Lower lobe of right lung (tissue), 2 donors: ENCODE results near the gene C17orf67. TPM values are rescaled to one million over a fixed set of nuclear protein-coding genes. Genes with fewer than 3 reads are reported as not detected.

Experiments used
- ATAC-seq, 2 donors: fragments of 200-7000 bp; cut with Tn5 transposase; one replicate each; pipeline ENCODE4 v1.9.1; 2020 to 2022; ENCODE audit warnings: mild to moderate bottlenecking in 2 of 2, moderate library complexity in 2 of 2
- DNase-seq: peaks from one replicate; pipeline ENCODE4 v3.0.0-alpha.2; 2020
- H3K27ac ChIP-seq: fragments of 200-600 bp; one replicate; pipeline ENCODE4 v1.8.0; 2022
- H3K27me3 ChIP-seq: fragments of 200-600 bp; one replicate; pipeline ENCODE4 v1.8.0; 2022; ENCODE audit warnings: low read depth
- H3K36me3 ChIP-seq: fragments of 200-600 bp; one replicate; pipeline ENCODE4 v1.8.0; 2022; ENCODE audit warnings: mild to moderate bottlenecking
- H3K4me1 ChIP-seq: fragments of 200-600 bp; one replicate; pipeline ENCODE4 v1.8.0; 2022
- H3K4me3 ChIP-seq: fragments of 200-600 bp; one replicate; pipeline ENCODE4 v1.8.0; 2022; ENCODE audit warnings: mild to moderate bottlenecking
- H3K9me3 ChIP-seq: fragments of 200-600 bp; one replicate; pipeline ENCODE4 v1.8.0; 2022
- intact Hi-C: fragments of 100-400 bp; cut with DNase I; formaldehyde crosslinking; loops from one replicate; pipeline ENCODE4 v1.11.0; 2022
- total RNA-seq: library from RNA; stranded (reverse); fragmentation: NEBNext Ultra II Directional; extraction: Animal tissue kit (Norgen Biotek cat#: 25700); gene quantifications from one replicate; pipeline ENCODE4 v1.2.1, GENCODE V29; 2021
- TF ChIP-seq, protein P1 (sequence below): fragments of 200-600 bp; IDR thresholded peaks from one replicate; pipeline ENCODE4 v1.8.0; 2022; ENCODE audit warnings: antibody characterized with exemption, mild to moderate bottlenecking
- donor health status: DM: no; HTN: yes; CAD: no; lungs with severe emphysema.

The C17orf67 gene
- total RNA-seq, 1 donor from 2014 or later = 3.6 TPM

DNA sequence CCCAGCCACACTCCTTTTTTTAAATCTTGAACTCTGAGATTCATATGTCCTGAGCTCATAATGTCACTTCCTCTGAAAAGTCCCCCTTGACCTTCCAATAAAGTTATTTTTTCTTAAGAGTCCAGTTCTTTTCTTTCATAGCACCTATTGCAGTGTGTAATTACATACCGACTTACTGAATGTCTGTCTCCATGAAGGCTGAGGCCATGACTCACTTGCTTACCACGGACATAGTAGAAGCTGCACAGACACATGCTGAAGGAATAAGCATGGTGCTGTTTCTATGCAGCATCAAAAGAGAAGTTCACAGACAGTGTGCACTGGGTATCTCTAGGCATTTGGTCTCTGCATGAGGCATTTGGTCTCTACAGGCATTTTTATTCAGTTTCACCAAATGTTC is 77.2 kb downstream of the C17orf67 start:
- intact Hi-C loops = no loop called here
- Histone ChIP-seq H3K27me3 (no peaks in the 10 kb centered on the region), H3K9me3 (no peaks in the 10 kb centered on the region), H3K4me3 (no peak overlapping the region), H3K36me3 (no peaks in the 10 kb centered on the region), H3K27ac (no peak overlapping the region), H3K4me1 (peaks cover 12% of the 10 kb centered on the region)
- no peak for ATAC-seq
- no peak for DNase-seq
- TF ChIP-seq, protein P1, sequence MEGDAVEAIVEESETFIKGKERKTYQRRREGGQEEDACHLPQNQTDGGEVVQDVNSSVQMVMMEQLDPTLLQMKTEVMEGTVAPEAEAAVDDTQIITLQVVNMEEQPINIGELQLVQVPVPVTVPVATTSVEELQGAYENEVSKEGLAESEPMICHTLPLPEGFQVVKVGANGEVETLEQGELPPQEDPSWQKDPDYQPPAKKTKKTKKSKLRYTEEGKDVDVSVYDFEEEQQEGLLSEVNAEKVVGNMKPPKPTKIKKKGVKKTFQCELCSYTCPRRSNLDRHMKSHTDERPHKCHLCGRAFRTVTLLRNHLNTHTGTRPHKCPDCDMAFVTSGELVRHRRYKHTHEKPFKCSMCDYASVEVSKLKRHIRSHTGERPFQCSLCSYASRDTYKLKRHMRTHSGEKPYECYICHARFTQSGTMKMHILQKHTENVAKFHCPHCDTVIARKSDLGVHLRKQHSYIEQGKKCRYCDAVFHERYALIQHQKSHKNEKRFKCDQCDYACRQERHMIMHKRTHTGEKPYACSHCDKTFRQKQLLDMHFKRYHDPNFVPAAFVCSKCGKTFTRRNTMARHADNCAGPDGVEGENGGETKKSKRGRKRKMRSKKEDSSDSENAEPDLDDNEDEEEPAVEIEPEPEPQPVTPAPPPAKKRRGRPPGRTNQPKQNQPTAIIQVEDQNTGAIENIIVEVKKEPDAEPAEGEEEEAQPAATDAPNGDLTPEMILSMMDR = no peak

DNA sequence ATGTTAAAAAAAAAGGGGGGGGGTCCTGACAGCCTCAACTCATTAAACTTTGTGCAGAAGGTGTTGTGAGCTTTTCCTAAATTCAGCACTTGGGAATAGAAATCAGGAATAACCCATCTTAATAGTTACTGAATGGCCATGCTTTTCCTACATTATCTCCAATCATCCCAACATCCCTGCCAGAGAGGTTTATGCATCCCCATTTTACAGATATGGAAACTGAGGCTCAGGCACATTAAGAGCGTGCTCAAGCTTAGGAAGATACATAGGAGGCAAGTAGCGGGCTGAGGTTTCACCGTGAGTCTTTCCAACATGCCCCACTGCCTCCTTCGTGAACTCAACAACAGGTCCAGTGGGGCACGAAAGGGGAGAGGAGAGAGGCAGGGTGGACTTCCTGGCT is 78.4 kb downstream of the C17orf67 start:
- DNase-seq = no peak
- no peak for ATAC-seq
- no peaks in the 10 kb centered on the region for H3K9me3 ChIP-seq
- H3K27me3 ChIP-seq = no peaks in the 10 kb centered on the region
- no peak overlapping the region for H3K4me3 ChIP-seq
- TF ChIP-seq, protein P1 = no peak
- H3K27ac ChIP-seq = no peak overlapping the region
- H3K36me3 ChIP-seq = no peaks in the 10 kb centered on the region
- intact Hi-C loops = no loop called here
- peaks cover 23% of the 10 kb centered on the region for H3K4me1 ChIP-seq

GRCh38 chr17:56754523-56755208 is 79.1 kb downstream of the C17orf67 start:
- no peak overlapping the region for H3K27ac ChIP-seq
- no peaks in the 10 kb centered on the region for H3K9me3 ChIP-seq
- TF ChIP-seq, protein P1 = no peak
- no peak overlapping the region for H3K4me3 ChIP-seq
- ATAC-seq (no peak), DNase-seq (no peak)
- H3K27me3 ChIP-seq = no peaks in the 10 kb centered on the region
- peaks cover 23% of the 10 kb centered on the region for H3K4me1 ChIP-seq
- intact Hi-C loops = no loop called here
- H3K36me3 ChIP-seq = no peaks in the 10 kb centered on the region

DNA sequence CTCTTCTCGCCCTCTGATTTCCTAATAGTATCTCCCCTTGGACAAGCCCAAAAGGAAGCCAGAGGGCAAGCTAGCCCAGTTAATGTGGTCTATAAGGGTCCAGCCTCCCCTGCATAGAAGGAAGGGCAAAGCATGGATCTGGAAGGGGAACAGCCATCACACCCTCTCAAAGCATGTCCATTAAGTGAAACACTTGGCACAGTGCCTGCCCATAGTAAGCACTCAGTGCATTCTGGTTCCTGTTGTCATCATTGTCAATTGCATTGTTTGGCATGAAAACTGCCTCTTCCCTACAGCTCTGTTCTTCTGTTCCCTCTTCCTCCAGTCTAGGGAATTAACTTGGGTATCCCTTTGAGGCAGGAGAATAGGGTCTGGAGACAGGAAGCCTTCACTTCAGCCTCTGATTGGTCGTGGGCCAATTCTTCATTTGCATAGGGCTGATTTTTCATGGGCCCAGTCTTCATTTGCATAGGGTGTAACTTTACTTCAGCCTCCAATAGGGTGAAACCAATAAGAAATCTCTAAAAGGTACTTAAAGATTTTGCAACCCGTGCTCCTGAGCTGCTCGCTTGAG is 81.4 kb downstream of the C17orf67 start:
- no peak overlapping the region for H3K27ac ChIP-seq
- peaks cover 23% of the 10 kb centered on the region for H3K4me1 ChIP-seq
- H3K27me3 ChIP-seq = no peaks in the 10 kb centered on the region
- intact Hi-C loops = no loop called here
- H3K36me3 ChIP-seq = no peaks in the 10 kb centered on the region
- ATAC-seq = no peak
- no peak overlapping the region for H3K4me3 ChIP-seq
- TF ChIP-seq, protein P1 = no peak
- H3K9me3 ChIP-seq = no peaks in the 10 kb centered on the region
- no peak for DNase-seq

DNA sequence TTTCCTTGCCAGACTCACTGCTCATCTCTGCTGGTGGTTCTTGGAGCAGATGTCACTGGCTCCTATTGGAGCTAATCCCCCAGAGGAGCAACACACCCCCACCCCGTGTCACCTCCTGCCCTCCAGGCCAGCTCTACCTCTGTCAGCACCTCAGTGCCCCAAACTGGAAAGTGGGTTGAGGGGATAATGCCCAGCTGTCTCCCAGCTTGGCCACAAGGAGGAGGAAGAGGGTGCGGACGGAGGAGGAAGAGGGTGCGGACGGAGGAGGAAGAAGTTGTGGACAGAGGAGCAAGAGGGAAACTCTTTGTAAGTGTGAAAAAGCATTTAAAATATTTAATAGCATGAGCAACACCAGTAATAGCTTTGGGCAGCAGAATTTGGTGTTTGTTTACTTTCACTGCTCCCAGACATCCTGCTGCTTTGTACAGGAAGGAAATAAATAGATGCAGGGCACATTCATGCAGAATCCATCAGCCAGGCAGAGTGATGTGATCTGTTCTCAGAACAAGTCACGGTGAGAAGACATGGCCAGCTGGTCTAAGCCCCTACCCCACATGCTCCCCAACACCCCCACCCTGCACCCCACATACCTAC is 82.5 kb downstream of the C17orf67 start:
- Histone ChIP-seq H3K9me3 (no peaks in the 10 kb centered on the region), H3K4me3 (no peak overlapping the region), H3K4me1 (peaks cover 23% of the 10 kb centered on the region), H3K27ac (no peak overlapping the region), H3K36me3 (no peaks in the 10 kb centered on the region), H3K27me3 (no peaks in the 10 kb centered on the region)
- intact Hi-C loops = no loop called here
- ATAC-seq (no peak), DNase-seq (no peak)
- TF ChIP-seq, protein P1 = no peak
